Subcutaneous adipose tissue (tissue), 4 donors: ENCODE results near the gene ANK2. TPM values are rescaled to one million over a fixed set of nuclear protein-coding genes. Genes with fewer than 3 reads are reported as not detected.

ENCODE experiments used
- CTCF ChIP-seq: fragments of 450-650 bp; IDR thresholded peaks from one replicate; pipeline ENCODE4 v1.5.1; 2016; ENCODE audit warnings: low read depth, mild to moderate bottlenecking, control low read depth, antibody characterized with exemption, moderate library complexity
- total RNA-seq, 4 donors: library from RNA; depleted of rRNA; stranded (reverse); fragments of >200 nt; gene quantifications; one replicate each; pipeline ENCODE4 v1.1.0, GENCODE V29; 2016

Gene ANK2
- total RNA-seq, 4 donors from 2014 or later, result 49.4 to 119 (median 72.9) TPM

DNA sequence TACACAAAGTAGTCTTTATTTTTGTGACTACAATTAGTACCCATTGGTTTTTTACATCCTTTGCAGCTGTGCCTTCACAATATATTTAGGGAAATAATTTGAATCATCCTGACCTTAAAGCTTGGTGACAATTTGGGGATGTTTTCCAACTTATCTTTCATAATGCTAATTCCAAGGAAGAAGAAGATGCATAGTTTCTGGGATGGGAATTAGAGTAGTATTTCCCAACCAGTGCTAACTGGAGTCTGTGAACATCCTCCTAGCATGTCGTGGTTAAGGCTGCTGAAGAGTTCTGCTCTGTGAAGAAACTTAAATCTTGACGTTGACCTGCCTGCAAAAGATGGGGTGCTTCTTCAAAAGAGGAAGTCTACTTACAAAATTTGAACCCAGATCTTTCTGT is 173.5 kb downstream of the ANK2 start:
- TF ChIP-seq CTCF, result no peak

- no peak for TF ChIP-seq CTCF
Observed at GRCh38 chr4:113232194-113232593, 182.7 kb downstream of the ANK2 start.

GRCh38 chr4:113236916-113237315 is 187.5 kb downstream of the ANK2 start:
- TF ChIP-seq CTCF, result no peak

DNA sequence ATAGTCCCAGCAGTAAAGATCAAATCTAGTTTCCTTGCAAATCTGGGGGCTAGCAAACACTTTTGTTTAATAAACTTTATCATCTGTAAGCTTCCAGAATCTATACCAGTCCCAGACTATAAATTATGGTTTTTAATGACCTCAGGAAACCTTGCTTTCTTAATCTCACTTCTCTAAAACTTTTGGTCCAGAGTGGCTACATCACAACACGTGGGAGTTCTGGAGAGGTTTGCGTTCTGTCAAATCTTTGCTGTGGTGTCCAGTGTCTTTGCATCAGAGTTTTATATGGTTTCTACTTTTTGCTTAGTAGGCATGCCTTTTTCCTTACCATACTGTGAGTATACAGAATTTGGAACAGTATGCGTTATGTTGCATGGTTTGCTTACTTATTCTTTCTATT is 193.9 kb downstream of the ANK2 start:
- TF ChIP-seq CTCF, result no peak

- TF ChIP-seq CTCF, result no peak
Observed at GRCh38 chr4:113248320-113248719, 198.9 kb downstream of the ANK2 start.

DNA sequence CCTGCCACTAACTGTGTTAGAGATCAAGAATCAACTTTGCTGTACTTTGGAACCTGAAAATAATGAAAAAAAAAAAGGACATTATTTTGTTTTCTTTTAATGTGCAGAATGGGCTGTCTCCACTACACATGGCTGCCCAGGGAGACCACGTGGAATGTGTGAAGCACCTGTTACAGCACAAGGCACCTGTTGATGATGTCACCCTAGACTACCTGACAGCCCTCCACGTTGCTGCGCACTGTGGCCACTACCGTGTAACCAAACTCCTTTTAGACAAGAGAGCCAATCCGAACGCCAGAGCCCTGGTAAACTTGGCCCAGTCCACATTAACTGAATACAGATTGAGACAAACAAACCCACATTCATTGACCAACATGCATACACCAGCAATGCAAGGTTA is 206.2 kb downstream of the ANK2 start:
- no peak for TF ChIP-seq CTCF

DNA sequence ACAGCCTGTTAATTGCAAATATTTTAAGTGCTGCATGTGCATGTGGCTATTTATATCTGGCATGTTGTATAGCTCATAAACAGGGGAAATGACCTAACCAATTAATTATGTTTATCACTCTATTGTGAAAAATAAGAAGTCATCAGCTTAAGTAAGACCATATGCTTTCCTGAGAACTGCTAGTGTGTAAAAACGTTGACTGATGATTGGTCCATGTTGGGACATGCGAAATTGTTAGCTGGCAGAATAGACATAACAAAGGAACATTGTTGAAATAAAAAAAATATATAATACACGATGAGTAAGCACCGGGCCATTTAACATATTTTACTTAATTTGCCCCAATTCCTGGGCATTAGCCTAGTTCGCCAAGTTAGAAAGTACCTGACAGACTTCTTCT is 207.5 kb downstream of the ANK2 start:
- no peak for TF ChIP-seq CTCF

DNA sequence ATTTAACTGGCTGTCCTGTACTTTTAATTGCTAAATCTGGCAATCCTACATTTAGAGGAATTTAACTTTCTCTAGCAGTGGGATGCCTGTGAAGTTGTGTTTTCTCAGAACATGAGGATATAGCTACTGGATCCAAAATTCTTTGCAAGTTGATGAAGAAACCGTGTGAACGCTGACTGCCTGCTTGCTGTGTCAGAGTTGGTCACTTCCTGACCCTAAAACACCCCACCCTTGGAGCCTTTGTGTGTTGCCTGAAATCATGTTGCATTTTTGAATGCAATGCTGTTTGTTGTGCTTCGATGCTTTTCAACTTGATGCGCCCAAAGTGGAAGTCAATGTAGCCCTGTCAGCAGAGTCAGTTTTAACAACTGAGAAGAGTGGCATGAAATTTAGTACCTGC is 211.2 kb downstream of the ANK2 start:
- no peak for TF ChIP-seq CTCF
